Femur (tissue), 1 donor: ENCODE data around the gene CALY.
A peak's percentile ranks its signal among the peaks of the same experiment; 100 is the strongest.

ENCODE experiments used
- DNase-seq: peaks from one replicate; pipeline ENCODE4 v3.0.0-alpha.2; 2017

CALY gene

DNA sequence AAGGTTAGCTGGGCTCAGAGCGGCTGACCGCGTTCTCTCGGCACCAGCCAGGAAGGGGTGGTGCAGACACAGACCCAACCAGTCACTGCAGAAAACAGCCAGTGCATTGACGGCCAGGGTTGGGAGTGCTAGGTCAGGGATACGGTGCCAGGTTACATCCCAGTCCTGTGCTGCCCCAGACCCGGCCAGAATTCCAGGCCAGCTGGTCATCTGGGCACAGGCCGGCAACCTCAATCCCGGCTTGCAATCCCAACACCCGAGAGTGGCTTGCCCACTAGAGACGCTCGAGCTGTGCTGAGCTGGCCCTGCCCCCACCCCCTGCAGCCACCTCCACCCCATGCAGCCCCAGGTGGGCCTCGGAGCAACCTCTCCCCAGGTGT is 14.2 kb upstream of the CALY start:
- no peak for DNase-seq

DNA sequence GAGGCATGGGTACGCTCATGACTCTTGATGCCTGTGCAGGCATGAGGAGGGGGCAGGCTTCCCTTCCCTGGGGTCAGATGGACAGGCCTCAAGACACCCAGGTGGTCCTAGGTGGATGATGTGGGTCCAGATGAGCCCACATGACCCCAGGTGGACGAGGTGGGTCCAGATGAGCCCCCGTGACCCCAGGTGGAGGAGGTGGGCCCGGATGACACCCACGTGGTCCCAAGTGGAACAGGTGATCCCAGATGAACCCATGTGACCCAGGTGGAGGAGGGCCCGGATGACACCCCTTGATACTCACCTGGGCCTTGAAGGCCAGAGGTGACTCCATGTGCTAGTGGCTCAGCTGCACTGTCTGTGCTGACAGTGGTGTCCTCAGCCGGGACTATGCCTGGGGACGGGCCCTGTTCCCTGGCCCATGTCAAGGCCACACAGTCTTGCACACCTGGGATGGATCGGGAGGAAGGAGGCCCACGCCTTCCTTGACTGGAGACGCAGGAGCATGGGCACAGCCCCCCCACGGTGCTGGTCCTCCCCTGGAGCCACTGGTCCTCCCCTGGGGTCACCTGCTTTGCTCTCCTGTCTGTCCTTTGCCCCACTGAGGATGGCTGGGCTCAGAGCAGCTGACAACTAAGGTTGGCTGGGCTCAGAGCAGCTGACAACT is 13.7 kb upstream of the CALY start:
- DNase-seq: no peak

DNA sequence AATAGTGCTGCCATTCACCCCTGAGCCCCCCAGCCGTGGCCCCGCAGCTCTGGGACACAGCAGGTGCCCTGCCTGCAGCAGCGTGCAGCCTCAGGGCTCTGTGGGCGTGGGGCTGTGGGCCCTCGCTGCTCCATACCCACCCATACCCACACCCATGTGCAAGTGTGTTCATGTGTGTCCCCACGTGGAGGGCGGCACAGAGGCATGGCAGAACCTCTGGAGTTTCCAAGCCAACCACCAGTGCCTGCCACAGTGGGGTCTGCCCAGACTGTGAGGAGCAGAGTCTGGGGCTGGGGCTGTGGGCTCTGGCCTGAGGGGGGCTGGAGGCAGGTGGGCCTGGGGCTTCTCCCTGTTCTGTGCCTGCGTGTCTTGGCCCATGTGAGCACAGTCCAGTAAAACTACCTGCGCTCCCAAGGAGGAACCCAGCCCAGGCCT is 12.9 kb upstream of the CALY start:
- DNase-seq: no peak

DNA sequence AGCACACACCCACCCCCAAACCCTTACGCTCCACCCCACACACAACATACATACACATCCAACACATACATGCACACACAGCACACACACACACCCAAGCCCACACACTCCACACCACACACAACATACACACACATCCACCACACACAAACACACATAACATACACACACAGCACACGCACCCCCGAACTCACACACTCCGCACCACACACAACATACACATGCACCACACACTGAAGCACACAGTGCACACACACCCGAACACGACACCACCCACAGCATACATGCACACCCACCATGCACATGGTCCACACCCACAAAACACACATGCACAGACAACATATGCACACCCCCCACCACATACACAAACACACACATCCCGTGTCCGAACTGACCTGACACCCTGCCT is 12.5 kb upstream of the CALY start:
- DNase-seq: no peak

GRCh38 chr10:133347710-133348517 is 11.2 kb upstream of the CALY start:
- no peak for DNase-seq

DNA sequence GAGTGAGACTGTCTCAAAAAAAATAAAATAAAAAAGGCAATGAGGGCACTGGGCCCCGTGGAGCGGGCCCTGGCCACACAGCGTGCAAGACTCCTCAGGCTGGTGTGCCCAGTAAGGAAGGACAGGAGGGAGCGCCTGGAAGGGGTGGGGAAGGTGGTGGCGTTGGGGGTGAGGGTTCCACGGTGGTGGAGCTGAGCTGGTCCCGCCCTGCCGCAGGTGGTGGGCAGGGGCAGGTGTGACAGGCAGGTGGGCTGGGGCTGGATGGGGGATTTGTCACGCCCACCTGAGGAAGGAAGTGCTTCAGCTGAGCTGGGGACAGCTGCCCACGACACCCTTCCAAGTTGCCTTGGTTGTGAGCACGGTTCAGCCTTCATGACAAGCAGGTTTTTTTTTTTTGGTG is 9.7 kb upstream of the CALY start:
- no peak for DNase-seq

- DNase-seq: no peak
These were observed 7.5 kb upstream of the CALY start for GRCh38 chr10:133344236-133344635.

- DNase-seq: no peak
These were observed 6.9 kb upstream of the CALY start for GRCh38 chr10:133343558-133343957.

GRCh38 chr10:133342942-133343341 is 6.2 kb upstream of the CALY start:
- DNase-seq: no peak

- DNase-seq: no peak
These were observed 5.3 kb upstream of the CALY start for GRCh38 chr10:133341983-133342382.

DNA sequence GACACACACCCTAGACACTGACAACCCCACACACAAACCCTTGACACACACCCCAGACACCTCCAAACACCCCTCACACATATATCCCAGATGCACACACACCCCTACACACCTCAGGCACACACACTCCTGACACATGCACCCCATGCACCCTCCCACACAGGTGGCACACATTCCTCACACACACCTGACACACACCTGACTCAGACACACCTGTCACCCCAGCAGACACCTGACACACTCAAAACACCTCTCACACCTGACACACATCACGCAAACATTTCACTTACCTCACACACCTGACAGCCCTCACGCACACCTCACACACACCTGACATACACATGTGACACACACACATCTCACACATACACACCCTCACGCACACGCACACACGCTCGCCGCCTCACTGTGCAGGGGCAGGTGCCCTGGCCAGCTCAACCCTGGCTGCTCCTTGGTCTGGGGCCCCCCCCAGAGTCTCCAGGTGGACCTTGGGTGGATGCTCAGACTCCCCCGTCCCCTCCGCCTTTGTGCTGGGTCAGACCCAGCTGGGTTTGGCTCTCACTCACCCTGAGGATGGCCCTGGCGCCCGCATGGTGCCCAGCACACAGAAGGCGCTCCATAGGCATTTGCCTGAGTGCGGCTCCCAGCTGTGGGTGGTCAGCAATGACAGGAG is 3.1 kb upstream of the CALY start:
- DNase-seq: no peak

GRCh38 chr10:133338080-133339071 is 1.7 kb upstream of the CALY start:
- DNase-seq: no peak

DNA sequence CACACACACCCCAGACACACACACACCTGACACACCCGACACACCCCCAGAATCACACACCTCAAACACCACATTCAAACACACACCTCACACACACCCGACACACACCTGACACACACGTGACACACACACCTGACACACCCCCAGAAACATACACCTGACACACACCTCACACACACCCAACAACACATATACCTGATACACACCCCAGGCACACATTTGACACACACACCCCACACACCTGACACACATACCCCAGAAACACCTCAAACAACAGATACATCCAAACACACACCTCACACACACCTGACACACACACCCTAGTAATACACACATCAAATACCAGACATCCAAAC is 652 bp upstream of the CALY start:
- no peak for DNase-seq

DNA sequence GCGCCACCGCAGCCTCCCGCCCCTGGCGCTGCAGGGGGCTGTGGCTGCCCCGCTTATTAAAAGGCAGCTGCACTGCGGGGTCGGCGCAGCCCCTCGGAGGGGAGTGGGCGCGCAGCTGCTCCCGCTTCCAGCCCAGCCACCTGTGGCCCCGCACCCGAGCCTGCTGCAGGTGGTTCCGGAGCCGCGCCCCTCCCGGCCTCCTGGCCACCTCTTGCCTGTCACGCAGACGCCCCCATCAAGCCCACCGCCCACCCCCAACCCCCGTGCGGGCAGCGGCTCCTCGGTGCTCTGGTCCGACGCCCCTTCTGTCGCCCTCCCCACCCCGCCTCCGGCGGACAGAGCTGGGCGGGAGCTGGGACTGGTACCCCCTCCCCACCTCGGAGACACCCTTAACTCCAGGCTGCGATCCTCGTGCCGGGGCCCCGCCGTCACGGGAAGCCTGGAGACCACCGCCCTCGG is 549 bp downstream of the CALY start:
- no peak for DNase-seq

DNA sequence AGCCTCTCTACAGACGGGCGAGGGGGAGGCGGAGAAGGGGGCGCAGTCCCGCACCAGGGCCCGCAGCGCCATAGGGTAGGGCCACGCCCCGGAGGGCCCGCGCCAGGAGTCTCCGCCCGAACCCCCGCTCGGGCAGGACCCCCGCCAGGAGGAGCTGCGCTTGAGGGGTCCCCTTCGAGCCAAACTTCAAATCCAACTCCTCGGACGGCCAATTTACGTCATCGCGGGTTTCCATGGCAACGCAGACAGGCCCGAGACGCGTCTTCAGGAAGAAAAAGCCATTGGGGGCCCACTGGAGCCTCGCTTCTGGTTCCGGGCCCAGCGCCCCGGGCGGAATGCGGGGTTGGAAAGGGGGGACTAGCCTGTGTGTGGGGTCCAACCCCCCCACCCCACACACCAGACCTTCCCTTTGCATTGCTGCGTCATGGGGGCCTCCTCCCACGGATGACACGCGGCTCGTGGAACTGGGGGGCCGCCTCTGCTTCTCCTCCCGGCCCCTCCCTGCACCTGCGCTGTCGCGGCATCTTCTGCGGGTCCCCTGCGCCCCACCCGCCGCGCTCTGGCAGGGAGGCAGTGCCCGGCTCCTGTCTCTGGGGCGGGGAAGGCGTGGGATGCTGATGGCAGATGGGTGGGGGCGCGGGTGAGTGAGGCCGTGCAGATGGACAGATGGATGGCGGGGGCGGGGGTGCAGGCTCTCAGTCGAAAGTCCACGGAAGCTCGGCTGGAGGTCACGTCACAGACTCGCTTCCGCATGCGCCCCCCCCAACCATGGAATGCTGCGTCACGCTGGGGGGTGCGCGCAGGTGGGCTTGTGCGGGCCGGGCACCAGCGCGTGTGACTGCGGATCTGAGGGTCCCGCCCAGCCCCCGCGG is 1.2 kb downstream of the CALY start:
- peak; percentile 85 for DNase-seq

DNA sequence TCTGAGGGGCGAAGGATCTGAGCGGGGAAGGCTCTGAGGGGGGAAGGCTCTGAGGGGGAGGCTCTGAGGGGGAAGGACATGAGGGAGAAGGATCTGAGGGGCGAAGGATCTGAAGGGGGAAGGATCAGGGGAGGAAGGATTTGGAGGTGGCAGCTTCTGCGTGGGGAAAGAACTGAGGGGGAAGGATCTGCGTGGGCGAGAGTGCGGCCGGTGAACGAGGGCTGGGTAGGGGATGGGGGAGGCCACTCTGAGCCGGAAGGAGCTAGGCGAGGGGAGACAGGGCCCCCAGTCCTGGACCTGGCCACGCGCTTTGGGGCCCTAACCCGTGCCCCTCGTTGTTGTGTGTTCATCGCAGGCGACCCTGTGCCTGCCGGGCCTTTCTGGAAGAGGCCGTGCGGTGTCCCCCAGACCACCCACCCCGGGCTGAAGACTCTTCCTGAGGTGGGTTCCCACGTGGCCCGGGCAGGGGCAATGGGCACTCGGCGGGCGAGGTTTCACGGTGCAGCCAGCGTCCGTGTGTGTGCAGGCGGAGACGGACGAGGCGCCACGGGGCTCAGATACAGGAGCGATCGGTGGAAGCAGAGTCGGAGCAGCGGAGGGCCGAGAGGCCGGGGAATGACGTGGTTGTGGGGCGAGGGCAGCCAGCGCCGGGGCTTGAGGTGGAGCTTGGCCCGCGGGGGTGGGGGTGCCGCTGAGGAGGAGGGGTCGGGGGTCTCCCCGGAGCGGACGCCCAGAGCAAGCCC is 2.0 kb downstream of the CALY start:
- peak; percentile 21 for DNase-seq

DNA sequence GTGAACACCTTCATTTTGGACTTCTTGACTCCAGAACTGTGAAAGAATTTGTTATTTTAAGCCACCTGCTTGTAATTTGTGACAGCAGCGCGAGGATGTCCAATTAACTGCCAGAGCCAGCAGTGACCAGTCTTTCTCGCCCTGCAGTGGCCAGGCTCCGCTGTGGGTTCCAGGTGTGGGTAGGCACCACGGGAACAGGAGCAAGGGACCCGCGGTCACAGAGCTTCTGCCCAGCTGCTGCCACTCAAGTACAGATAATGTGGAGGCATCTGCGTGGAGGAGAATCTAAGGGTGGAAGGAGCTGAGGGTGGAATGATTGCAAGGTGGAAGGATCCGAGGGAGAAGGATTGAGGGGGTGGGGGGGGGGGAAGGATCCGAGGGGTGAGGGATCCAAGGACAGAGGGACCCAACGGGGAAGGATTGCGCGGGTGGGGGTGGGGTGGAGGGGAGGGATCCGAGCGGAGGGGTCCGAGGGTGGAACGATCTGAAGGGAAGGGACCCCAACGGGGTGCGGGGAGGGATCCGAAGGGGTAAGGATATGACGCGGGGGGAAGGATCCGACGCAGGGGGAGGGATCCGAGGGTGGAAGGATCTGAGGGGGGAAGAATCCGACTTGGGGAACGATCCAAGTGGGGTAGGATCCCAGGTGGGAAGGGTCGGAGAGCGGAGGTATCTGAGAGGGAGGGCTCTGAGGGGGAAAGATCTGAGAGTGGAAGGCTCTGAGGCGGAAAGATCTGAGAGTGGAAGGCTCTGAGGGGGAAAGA is 3.6 kb downstream of the CALY start:
- no peak for DNase-seq

- DNase-seq: peak; percentile 90
These were observed 7.0 kb downstream of the CALY start for GRCh38 chr10:133329491-133330202.
